ENCODE results near the gene SELENOW. TPM values are rescaled to one million over a fixed set of nuclear protein-coding genes. Genes with fewer than 3 reads are reported as not detected.

Gene SELENOW
- total RNA-seq, 1 donor from 2014 or later, result 1,019 TPM

DNA sequence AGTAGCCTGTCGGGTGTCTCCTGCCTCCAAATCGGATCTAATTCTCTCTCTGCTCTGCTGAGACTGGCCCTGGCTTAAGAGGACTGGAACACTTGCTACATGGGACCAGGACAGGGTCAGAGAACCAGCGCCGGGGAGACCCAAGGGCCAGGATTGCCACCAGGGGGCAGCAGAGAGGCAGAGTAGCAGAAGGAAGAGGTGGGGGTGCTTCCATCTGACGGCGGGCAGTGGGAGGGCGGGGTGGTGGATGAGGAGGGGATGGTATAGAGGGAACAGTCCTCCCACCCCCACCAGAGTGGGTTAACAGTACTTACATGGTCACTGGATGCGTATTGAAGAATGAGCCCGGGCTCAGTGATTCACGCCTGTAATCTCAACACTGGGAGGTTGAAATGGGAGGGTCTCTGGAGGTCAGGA lies 11.9 kb downstream of the SELENOW start:
- TF ChIP-seq, protein P1, sequence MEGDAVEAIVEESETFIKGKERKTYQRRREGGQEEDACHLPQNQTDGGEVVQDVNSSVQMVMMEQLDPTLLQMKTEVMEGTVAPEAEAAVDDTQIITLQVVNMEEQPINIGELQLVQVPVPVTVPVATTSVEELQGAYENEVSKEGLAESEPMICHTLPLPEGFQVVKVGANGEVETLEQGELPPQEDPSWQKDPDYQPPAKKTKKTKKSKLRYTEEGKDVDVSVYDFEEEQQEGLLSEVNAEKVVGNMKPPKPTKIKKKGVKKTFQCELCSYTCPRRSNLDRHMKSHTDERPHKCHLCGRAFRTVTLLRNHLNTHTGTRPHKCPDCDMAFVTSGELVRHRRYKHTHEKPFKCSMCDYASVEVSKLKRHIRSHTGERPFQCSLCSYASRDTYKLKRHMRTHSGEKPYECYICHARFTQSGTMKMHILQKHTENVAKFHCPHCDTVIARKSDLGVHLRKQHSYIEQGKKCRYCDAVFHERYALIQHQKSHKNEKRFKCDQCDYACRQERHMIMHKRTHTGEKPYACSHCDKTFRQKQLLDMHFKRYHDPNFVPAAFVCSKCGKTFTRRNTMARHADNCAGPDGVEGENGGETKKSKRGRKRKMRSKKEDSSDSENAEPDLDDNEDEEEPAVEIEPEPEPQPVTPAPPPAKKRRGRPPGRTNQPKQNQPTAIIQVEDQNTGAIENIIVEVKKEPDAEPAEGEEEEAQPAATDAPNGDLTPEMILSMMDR (IDR thresholded peaks at IDR 0.05; ENCODE audit: borderline replicate concordance), result peak; percentile 85
- Histone ChIP-seq H3K9me3 (replicated peaks) (peaks cover 7% of the 10 kb centered on the region), H3K27ac (replicated peaks) (no peak overlapping the region), H3K27me3 (ENCODE audit: low read depth) (no peaks in the 10 kb centered on the region), H3K4me3 (no peak overlapping the region), H3K36me3 (peaks cover 15% of the 10 kb centered on the region), H3K4me1 (peaks cover 8% of the 10 kb centered on the region)
- peak; percentile 80 for DNase-seq
- intact Hi-C loops (cut with micrococcal nuclease), result loop anchor here (5.0 kb wide), 1 partner anchor 88 kb away; no protein-coding TSS in a partner anchor

DNA sequence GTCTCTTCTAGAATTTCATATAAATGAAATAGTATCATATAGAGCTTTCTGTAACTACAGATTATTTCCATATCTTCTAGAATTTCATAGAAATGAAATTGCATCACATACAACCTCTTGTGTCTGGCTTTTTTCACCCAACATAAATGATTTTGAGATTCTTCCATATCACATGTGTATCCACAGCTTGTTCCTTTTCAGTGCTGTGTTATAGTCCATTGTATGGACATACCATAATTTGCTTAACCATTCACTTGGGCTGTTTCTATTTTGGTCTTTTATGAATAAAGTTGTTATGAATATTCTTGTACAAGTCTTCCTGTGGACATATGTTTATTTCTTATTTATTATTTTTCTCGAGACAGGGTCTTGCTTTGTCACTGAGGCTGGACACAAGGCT lies 14.1 kb downstream of the SELENOW start:
- Histone ChIP-seq H3K9me3 (replicated peaks) (peaks cover 7% of the 10 kb centered on the region), H3K4me3 (no peak overlapping the region), H3K36me3 (no peaks in the 10 kb centered on the region), H3K27ac (replicated peaks) (no peak overlapping the region), H3K27me3 (ENCODE audit: low read depth) (peaks cover 4% of the 10 kb centered on the region), H3K4me1 (peaks cover 4% of the 10 kb centered on the region)
- no peak for DNase-seq
- TF ChIP-seq, protein P1 (IDR thresholded peaks at IDR 0.05; ENCODE audit: borderline replicate concordance), result no peak
- intact Hi-C loops (cut with micrococcal nuclease), result loop anchor here (5.0 kb wide), 1 partner anchor 90 kb away; no protein-coding TSS in a partner anchor

DNA sequence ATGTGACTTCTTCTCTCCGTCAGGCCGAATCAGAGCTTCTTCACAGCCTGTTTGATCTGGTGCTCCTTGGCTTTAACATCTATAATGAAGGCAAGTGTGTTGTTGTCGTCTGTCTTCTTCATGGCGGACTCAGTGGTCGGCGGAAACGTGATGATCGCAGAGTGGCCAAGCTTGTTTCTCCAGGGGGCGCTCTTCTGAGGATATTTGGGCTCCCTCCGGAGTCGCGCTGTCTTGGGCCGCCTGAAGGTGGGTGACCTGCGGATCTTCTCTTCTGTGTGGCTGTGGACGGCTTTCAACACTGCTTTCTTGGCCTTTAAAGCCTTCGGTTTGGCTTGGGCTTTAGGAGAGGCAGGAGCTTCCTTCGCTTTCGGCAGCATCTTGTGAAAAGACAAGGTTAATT lies 16.0 kb downstream of the SELENOW start:
- DNase-seq, result no peak
- intact Hi-C loops (cut with micrococcal nuclease), result loop anchor here (5.0 kb wide), 1 partner anchor 92 kb away; no protein-coding TSS in a partner anchor
- H3K4me1 ChIP-seq, result no peaks in the 10 kb centered on the region
- H3K27me3 ChIP-seq (ENCODE audit: low read depth), result peaks cover 20% of the 10 kb centered on the region
- no peaks in the 10 kb centered on the region for H3K36me3 ChIP-seq
- H3K27ac ChIP-seq (replicated peaks), result no peak overlapping the region
- TF ChIP-seq, protein P1 (IDR thresholded peaks at IDR 0.05; ENCODE audit: borderline replicate concordance), result no peak
- H3K9me3 ChIP-seq (replicated peaks), result peaks cover 7% of the 10 kb centered on the region
- no peak overlapping the region for H3K4me3 ChIP-seq

DNA sequence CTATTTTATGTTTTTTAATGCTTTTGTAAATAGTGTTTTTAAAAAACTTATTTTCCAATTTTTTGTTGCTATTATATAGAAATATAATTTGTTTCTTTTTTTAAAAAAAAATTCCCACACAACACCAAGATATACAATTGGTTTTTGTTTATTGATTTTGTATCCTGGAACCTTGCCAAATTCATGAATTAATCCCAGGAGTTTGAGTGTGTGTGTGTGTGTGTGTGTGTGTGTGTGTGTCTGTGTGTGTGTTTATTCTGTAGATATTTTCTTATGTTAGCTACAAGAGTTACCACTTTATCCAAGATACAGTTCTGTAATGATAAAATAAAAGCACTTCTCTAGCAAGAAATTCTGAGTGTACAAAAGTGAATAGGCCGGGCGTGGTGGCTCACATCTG lies 18.3 kb downstream of the SELENOW start:
- H3K4me3 ChIP-seq, result no peak overlapping the region

DNA sequence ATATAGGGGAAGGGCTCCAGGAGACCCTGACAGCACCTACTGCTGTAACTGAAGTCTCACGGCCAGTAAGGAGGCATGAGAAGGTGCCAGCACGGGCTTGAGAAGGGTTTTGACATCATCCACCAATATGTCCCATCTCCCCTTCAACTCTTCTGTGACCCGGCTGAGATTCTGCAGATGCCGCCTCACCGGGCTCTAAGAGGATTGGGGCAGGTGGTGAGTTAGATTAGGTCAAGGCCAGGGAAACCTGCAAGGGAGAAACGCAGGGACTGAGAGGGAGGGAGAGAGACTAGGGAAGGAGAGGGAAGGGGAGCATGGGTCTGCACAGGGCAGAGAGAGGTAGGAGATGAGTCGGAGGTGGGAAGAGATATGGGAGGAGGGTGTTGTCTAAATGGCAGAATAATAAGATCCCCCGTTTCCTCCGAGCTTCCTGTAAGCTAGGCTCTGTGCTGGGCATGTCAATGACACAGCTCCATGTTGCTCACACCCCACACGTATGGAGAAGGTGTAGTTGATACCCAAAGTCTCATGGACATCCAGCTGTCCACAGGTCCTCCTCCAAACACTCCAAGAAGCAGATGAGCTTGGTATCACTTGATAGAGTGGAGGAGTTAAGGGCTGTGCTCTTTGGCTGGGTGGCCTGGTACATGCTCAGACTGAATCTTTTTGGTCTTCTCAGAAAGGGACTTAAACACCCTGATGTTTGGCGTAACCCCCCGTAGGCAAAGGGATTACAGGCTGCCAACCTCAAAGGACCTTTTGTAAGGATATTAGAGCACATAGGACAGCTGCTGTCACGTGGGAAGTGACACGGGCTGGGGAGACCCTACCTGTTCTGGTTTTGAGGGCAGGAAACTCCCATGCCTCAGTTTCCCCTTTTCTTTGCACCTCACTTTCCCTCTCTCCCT lies 19.7 kb downstream of the SELENOW start:
- Histone ChIP-seq H3K27ac (replicated peaks) (no peak overlapping the region), H3K9me3 (replicated peaks) (peaks cover 5% of the 10 kb centered on the region), H3K4me1 (no peaks in the 10 kb centered on the region), H3K4me3 (no peak overlapping the region), H3K36me3 (no peaks in the 10 kb centered on the region), H3K27me3 (ENCODE audit: low read depth) (peaks cover 20% of the 10 kb centered on the region)
- intact Hi-C loops (cut with micrococcal nuclease), result no loop called here
- TF ChIP-seq, protein P1 (IDR thresholded peaks at IDR 0.05; ENCODE audit: borderline replicate concordance), result no peak
- no peak for DNase-seq

More for the DNA sequence above, 18.3 kb downstream of the SELENOW start:
- H3K27me3 ChIP-seq (ENCODE audit: low read depth), result peaks cover 20% of the 10 kb centered on the region
- intact Hi-C loops (cut with micrococcal nuclease), result no loop called here
- DNase-seq, result no peak
- no peak overlapping the region for H3K27ac ChIP-seq (replicated peaks)
- H3K4me1 ChIP-seq, result no peaks in the 10 kb centered on the region
- H3K9me3 ChIP-seq (replicated peaks), result peaks cover 12% of the 10 kb centered on the region
- H3K36me3 ChIP-seq, result no peaks in the 10 kb centered on the region
- TF ChIP-seq, protein P1 (IDR thresholded peaks at IDR 0.05; ENCODE audit: borderline replicate concordance), result no peak

All from left ventricle myocardium inferior (tissue), 1 donor.